NCI-H2029 (cell line): ENCODE data around the gene KMT2B.

ENCODE experiments used
- DNase-seq: peaks from one replicate; lab custom pipeline; 2025; lab: John Stamatoyannopoulos, UW

KMT2B gene

DNA sequence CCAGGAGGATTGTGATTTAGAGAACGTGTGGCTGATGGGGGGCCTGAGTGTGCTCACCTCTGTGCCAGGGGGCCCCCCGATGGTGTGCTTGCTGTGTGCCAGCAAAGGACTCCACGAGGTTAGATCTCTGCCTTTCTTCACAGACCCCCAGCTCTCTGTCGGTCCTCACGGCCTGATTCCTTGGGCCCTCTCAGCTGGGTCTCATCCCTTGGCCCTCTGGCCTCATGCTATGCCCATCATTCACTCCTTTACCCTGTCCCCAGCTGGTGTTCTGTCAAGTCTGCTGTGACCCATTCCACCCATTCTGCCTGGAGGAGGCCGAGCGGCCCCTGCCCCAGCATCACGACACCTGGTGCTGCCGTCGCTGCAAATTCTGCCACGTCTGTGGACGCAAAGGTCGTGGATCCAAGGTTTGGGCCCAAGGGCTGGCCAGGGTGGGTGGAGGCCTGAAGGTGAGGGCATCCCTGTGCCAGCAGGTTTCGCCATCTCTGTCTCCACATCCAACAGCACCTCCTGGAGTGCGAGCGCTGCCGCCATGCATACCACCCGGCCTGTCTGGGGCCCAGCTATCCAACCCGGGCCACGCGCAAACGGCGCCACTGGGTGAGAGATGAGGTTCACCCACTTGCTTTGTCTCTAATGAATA, 7.5 kb downstream of the KMT2B start:
- DNase-seq, result no peak

DNA sequence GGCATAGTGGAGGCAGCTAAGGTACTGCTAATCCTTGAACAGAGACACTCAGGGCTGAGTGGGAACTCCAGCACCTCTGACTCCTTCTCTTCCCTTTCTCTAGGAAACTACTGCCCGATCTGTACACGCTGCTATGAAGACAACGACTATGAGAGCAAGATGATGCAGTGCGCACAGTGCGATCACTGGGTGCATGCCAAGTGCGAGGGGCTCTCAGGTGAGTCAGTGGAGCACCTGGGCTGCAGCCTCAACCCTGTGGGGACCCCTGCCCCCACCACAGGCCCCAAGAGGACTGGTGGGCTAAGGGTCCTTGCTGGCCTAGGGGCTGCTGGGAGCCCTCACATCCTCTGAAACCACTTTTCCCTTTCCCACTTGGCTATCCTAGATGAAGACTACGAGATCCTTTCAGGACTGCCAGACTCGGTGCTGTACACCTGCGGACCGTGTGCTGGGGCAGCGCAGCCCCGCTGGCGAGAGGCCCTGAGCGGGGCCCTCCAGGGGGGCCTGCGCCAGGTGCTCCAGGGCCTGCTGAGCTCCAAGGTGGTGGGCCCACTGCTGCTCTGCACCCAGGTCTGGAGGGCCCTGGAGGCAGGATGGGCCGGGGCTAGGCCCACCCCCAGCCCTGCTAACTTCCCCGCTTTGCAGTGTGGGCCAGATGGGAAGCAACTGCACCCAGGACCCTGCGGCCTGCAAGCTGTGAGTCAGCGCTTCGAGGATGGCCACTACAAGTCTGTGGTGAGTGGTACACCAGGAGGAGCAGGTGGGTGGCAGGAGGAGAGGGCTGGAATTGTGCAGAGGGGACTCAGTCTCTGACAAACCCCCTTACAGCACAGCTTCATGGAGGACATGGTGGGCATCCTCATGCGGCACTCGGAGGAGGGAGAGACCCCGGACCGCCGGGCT, 9.5 kb downstream of the KMT2B start:
- no peak for DNase-seq

DNA sequence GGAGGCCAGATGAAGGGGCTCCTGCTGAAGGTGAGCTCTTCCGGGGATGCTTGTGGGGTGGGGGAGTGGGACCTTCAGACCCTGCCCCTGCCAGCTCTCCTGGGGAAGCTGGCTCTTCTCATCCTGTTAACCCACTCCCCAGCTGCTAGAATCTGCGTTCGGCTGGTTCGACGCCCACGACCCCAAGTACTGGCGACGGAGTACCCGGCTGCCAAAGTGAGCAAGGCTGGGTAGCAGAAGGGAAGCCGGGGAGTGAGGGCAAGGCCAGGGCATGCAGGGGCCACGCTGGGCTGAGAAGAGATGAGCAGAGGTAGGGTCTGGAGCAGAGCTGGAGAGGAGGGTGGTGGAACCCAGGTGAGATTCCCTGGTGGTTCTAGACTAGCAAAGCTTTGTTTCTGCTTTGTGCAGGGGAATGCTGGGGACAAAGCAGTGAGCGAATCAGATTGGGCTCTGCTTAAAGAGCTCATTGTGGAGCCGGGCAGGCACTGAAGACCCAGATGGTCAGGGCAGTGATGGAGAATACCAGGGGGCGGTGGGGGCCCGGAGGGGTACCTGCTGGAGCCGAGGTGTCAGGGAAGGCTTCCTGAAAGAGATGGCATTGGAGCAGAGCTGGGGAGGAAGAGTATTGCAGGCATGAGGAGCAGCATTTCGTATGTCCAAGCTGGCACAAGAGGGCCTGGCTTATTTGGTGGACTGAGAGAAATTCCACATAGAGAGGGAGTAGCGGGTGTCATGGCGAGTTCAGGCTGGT, 10.3 kb downstream of the KMT2B start:
- no peak for DNase-seq

- DNase-seq, result no peak
These were observed 11.2 kb downstream of the KMT2B start for GRCh38 chr19:35729021-35729420.

- no peak for DNase-seq
These were observed 12.0 kb downstream of the KMT2B start for GRCh38 chr19:35729763-35730162.

- DNase-seq, result no peak
These were observed 12.5 kb downstream of the KMT2B start for GRCh38 chr19:35730326-35730725.

- DNase-seq, result no peak
These were observed 13.6 kb downstream of the KMT2B start for GRCh38 chr19:35731353-35731752.

GRCh38 chr19:35731779-35732405, 14.1 kb downstream of the KMT2B start:
- no peak for DNase-seq

GRCh38 chr19:35732540-35733179, 14.9 kb downstream of the KMT2B start:
- no peak for DNase-seq

DNA sequence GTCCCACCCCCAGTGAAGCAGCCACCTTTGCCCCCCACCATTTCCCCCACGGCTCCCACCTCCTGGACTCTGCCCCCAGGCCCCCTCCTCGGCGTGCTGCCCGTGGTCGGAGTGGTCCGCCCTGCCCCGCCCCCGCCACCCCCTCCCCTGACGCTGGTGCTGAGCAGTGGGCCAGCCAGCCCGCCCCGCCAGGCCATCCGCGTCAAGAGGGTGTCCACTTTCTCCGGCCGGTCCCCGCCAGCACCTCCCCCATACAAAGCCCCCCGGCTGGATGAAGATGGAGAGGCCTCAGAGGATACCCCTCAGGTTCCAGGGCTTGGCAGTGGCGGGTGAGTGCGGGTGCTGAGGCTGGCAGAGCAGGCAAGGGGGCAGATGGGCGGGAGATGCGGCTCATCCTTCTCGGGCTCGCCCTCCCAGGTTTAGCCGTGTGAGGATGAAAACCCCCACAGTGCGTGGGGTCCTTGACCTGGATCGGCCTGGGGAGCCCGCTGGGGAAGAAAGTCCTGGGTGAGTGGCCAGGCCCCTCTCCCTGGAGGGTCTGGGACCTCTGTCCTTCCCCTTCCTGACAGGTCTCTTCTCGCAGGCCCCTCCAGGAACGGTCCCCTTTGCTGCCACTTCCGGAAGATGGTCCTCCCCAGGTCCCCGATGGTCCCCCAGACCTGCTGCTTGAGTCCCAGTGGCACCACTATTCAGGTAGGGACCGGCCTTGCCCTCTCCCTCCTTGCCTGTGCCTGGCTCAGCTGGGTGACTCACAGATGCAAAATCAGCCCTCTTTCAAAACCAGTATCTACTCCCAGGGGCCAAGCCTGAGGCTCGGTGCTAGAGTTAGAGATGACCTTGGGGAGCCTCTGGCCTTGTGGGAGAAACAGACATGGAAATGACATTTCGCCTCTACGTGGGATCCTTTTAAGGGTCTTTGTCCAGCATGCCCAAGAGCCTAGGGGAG, 15.7 kb downstream of the KMT2B start:
- DNase-seq, result no peak

DNA sequence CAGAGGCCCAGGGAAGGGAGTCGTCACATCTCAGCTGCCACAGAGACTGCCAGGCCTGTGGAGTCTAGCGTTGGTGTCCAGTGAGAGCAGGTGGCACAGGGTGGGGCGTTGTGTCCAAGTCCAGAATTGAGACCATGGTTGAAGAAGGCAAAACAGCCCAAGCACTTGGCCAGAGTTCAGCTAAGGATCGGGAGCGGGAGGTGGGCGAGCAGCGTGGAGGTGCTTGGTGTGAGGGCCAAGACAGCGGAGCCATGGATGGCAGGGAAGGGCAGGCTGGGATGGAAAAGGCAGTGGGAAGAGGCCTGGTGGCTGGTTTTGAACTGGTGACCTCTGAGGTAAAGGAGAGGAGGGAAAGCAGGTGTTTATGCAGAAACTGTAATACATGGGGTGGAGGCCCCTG, 16.5 kb downstream of the KMT2B start:
- no peak for DNase-seq

DNA sequence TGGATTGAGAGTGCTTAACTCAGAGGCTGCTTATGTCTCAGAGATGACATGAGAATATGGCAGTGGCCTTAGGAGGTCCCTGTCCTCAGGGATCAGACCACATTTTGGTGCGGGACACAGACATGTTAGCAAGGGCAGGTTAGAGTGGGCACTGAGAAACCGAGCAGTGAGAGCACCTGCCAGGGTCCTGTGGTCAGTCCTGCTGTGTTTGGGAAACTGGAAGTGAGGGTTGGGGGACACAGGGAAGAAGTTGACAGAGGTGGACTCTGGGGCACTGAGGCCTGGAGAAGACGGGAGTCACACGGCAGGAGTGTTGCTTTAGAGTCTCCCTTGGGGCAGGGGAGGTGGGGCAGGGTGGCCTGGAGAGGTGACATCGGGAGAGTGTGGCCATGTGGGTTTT, 17.1 kb downstream of the KMT2B start:
- DNase-seq, result no peak

DNA sequence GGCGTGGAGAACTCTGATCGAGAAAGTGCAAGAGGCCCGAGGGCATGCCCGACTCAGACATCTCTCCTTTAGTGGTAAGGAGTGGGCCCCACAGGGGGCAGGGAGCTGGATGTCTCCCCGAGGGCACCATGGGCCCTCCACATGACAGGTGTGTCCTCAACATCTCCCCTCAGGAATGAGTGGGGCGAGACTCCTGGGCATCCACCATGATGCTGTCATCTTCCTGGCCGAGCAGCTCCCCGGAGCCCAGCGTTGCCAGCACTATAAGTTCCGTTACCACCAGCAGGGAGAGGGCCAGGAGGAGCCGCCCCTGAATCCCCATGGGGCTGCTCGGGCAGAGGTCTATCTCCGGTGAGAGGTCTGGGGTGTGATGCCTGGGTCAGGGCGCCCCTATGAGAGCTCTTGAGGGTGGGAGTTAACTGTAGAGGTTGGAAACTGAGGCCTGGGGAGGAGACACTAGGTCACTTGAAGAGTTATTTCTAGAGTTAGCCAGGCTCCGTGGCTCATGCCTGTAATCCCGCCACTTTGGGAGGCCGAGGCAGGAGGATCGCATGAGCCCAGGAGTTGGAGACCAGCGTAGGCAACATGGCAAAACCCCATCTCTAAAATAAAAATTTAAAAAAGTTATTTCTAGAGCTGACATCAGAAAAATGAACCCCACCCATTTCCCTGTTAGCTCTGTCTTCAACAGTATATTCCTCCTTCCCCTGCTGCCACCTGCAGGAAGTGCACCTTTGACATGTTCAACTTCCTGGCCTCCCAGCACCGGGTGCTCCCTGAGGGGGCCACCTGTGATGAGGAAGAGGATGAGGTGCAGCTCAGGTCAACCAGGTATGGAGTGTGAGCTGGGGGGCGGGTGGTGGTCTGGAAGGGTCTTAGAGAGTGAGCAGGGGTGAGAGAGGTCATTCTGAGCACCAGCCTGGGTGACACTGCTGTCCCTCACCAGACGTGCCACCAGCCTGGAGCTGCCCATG, 19.4 kb downstream of the KMT2B start:
- no peak for DNase-seq

DNA sequence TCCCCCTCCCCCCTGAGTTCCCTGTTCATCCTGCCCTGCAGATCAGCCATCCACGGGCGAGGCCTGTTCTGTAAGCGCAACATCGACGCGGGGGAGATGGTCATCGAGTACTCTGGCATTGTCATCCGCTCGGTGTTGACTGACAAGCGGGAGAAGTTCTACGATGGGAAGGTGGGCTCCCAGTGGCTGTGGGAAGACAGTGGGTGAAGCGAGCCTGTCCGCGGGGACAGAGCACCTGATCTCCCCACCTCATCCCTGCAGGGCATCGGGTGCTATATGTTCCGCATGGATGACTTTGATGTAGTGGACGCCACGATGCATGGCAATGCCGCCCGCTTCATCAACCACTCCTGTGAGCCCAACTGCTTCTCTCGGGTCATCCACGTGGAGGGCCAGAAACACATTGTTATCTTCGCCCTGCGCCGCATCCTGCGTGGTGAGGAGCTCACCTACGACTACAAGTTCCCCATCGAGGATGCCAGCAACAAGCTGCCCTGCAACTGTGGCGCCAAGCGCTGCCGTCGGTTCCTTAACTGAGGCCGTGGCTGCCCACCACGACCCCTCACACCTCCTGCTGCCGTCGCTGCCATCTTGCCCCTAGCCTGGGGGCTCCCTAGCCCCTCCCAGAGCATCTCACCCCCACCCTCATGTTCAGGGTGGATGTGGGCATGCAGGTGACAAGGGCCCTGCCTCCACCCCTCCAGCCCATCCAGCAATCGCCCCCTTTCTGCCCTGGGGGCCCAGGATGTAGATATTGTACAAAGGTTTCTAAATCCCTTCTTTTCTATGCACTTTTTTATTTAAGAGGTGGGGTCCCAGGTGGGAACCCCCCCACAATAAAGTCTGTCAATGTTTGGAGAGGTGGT, 20.5 kb downstream of the KMT2B start:
- DNase-seq, result no peak

GRCh38 chr19:35738887-35739229, 21.1 kb downstream of the KMT2B start:
- no peak for DNase-seq

DNA sequence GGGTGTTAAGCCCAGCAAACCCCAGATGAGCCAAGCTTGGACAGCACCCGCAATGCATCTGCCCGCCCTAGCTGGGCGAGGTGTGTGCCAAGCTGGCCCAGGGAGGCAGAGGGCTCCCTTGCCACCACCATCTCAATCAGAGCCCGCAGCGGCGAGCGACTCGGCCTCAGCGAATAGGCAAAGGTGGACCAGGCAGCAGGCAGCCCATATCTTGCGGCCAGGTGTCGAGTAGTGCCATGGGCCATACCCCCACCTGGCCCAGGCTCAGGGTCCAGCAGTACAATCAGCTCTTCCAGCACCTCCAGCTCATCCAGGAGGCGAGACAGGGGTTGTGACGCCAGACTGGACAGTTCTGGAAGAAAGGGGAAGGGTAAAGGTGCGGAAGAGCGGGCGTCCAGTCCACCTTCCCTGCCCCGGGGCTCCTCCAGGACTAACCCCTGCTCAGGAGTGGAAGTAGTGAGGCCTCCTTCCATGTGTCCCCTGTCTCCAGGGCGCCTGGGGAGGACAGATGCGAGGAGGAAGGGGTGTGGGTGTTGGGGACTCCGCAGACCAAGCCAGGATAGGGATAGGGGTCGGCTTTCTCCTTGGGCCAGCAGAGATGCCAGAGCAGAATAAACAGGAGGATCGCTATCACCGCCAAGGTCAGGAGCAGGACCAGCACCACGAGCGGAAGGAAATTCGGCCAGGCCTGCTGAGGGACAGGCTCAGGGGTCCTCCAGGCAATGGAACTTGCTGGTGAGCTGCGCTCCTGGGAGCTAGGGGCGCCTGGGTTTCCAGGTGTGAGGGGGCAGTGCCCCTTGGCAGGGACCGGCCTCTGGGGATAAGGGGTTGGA, 21.7 kb downstream of the KMT2B start:
- DNase-seq, result no peak

- no peak for DNase-seq
These were observed 22.3 kb downstream of the KMT2B start for GRCh38 chr19:35740108-35740422.
